DMS53 treated with DMSO at 0.1 percent for 48 hours (cell line): ENCODE measurements around the gene KAZN.

Experiments
- DNase-seq: peaks from one replicate; lab custom pipeline; 2025; ENCODE audit not compliant: unreplicated experiment; lab: John Stamatoyannopoulos, UW

KAZN gene

GRCh38 chr1:15064217-15064929, 465.9 kb downstream of the KAZN start:
- DNase-seq = no peak

DNA sequence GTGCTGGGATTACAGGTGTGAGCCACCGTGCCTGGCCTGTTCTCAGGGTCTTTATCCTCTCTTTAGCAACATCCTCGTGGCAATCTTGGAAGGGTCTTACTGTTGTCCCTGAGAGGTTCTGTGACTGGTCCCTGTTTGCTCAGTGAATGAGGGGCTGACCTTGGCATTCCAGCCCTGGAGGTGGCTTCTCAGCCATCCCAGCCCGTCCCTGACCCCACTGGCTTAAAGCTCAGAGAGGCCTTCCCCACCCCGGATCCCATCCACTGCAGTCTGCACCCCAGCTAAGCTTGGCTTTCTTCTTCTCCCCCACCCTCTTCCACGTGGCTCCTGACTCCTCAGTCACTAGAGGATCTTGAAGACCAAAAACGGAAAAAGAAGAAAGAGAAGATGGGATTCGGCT, 466.8 kb downstream of the KAZN start:
- DNase-seq = no peak

DNA sequence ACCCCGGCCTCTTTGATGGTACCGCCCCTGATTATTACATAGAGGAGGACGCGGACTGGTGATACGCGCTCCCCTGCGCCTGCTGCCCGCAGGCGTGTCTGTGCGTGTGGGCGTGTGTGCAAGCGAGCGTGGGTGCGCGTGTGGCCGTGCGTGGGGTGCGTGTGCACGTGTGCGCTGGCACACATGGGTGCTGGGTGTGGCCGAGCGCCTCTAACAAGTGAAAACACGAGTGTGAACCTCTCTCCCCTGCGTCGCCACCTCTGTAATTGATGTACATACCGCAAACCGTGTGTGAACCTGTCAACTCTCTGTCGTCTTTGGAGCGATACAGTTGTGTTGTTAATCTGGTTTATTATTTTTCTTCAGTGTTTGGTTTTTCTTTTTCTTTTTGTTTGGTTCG, 467.3 kb downstream of the KAZN start:
- no peak for DNase-seq

- no peak for DNase-seq
Observed at GRCh38 chr1:15066191-15066590, 467.7 kb downstream of the KAZN start.

DNA sequence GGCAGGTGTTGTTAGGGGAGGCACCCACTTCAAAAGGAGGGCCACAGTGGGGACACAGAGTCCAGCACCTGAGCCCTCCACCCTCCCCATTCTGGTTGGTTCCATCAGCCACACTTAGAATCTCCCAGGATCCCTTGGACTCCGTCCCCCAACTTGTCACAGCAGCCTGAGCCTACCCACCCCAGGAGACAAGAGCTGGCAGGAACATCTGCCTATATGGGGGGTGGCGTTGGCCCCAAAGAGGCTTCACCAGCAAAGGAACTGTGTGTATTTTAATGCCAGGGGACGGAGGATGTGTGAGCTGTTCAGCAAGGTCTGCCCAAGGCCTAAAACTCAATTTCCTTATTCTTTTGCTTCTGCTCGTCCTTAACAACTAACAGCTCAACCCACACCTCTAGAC, 468.7 kb downstream of the KAZN start:
- no peak for DNase-seq

DNA sequence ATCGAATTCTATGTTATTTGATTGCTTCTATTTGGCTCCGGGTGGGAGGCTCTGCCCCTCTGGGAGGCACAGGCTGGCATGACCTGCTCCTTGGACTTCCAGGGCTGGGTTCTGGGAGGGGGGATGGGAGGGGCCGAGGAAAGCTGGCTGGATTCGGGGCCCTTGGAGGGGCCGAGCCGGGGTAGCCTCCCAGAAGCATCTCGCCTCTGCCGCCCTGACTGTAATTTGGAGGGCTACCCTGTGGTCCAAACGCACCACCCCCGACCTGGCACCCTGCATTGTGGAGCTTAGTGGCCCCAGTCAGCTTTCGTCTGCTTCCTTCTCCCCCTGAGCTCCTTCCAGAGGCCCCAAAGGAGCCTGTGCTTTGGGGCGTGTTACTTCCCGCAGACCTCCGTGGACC, 469.7 kb downstream of the KAZN start:
- DNase-seq = no peak

- no peak for DNase-seq
Observed at GRCh38 chr1:15068997-15069396, 470.5 kb downstream of the KAZN start.

DNA sequence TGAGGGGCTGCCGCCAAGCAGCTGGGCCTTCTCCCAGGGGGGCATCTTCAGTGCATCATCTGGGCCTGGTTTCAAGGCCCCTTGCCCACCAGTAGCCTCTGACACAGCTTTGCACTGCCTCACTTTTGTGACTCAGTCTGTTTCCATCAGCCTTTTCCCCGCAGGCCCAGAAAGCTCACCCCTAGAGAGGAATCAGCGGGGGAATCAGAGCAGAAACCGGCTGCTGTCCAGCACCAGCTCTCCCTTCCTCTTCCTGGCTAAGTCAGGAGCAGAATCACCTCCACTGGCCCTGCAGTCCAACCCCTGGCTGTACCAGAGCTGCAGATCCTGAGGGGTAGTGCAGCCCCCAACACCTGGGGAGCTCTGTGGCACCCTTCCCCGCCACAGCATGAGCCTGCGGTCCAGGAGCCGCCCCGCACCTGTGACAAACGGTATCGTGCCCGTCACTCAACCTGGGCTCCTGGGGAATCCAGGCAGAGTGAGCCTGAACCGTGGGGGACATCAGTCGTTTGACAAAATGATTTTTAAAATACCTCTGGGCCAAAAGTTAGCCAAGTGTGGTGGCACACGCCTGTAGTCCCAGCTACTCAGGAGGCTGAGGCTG, 471.8 kb downstream of the KAZN start:
- DNase-seq = no peak

- no peak for DNase-seq
Observed at GRCh38 chr1:15071936-15072335, 473.5 kb downstream of the KAZN start.

DNA sequence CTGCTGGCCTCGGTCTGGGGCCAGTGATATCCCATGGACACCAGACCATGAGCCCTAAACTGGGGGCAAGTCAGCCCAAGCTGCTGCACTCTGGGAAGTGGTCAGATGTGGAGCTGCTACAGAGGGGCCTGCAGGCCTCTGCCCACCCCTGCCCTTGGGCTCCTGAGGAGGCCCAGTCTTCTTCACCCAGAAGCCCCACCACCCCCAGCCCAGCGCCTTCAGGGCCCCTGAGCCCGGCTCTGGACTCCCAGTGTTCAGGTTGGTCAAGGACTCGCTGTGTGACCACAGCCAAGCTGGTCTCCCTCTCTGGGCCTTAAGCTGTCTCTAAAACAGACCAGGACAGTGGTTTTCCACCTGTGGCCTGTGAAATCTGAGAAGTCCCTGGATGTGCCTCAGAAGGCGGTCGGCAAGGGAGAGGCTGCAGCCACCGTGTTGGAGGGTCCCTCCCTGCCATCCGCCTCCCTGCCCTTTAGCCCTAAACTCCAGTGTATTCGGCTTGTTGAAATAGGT, 475.4 kb downstream of the KAZN start:
- no peak for DNase-seq

DNA sequence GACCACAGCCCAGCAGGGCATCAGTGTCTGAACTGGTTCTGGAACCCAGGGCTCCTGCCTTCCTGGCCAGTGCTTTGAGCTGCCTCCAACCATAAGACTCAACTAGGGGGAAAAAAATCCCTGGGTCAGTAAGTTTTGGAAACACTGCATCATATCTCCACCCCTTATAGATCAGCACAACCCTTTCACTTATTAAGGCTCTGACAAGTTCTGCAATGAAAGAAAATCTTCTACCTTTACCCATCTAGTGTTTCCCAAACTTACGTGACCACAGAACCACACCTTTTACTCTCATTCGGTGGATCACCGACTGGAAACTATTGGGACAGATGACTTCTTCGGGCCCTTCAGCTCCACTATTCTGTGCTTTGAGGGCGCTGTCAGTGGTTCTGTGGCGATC, 476.7 kb downstream of the KAZN start:
- DNase-seq = no peak

DNA sequence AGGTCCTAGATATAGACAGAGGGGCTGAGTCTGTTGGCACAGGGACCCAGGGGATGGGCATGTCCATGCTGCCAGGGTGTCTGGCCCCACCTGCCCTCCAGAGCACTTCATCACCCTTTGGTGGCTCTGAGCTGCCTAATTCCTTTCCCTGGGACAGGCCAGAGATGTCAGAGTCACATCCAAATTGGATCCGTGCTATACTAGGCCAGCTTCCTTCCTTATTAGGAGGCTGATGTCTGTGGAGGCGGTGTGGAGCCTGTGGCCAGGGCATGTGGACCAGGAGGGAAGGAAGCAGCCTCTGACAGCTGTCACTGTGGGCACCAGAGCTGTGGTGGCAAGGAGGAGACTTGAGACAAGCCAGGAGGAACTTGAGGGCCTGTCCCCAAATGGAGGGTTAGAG, 477.3 kb downstream of the KAZN start:
- no peak for DNase-seq

GRCh38 chr1:15076807-15077206, 478.3 kb downstream of the KAZN start:
- no peak for DNase-seq

- DNase-seq = no peak
Observed at GRCh38 chr1:15077384-15077783, 478.9 kb downstream of the KAZN start.

DNA sequence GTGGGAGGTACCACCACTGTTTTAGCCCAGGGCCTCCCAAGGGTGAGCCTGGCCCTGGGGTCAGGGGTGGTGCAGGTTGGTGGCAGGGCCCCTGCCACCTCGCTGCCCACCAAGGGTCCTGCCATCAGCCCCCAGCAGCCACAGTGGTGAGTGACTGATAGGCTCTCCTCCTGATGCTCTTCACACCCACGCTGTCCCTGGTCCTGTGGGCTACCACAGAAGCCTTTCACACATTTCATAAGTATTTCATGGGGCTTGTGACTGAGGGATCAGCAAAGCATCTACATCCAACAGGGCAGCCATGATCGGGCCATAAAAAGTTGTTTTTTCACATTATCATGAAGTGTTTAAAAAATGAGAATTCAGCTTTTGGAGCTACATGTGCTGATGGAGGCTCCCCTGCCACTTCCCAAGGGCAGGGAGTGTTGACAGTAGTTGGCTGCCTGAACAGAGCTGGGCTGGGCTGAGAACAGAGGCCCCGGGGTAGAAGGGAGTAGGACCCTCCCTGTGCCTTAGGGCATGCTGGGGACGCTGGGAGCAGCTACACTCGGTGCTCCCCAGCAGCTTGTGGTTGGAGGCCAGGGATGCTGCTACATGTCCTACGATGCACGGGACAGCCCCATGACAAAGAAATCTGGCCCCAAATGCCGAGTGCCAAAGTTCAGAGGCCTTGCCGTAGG, 482.0 kb downstream of the KAZN start:
- no peak for DNase-seq

GRCh38 chr1:15081102-15081501, 482.6 kb downstream of the KAZN start:
- DNase-seq = no peak

GRCh38 chr1:15083578-15083977, 485.1 kb downstream of the KAZN start:
- no peak for DNase-seq

- no peak for DNase-seq
Observed at GRCh38 chr1:15088281-15088971, 489.9 kb downstream of the KAZN start.

GRCh38 chr1:15089258-15089992, 490.9 kb downstream of the KAZN start:
- no peak for DNase-seq

DNA sequence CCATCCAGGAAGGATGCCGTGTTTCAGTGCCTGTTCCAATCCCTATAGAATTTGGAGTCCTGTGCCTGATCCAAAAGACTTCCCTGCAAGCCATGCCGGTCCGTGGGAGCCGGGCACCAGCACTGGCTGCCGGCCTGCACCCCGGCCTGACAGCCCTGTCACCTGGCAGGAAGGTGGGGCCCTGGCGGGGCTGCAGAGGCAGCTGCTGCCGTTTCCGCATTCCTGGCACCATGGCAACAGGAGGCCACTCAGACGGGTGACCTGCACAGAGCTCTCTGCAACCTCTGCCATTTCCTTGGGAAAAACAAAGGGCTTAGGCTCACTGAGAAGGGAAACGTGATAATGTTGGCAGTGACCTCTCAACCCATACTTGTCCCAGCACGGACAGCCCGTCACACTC, 491.9 kb downstream of the KAZN start:
- DNase-seq = peak; percentile 89

DNA sequence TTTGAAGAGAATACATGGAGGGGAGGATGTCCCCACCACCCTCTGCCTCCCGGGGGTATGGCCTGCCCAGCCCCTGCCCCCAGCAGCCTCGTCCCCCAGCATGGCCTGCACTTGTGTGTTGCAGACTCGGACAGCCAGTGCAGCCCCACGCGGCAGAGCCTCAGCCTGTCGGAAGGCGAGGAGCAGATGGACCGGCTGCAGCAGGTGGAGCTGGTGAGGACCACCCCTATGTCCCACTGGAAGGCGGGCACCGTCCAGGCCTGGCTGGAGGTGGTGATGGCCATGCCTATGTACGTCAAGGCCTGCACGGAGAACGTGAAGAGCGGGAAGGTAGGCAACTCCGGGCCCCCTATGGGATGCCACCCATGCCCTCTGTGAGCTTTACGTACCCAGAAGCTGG, 495.6 kb downstream of the KAZN start:
- DNase-seq = no peak
